Natural killer cell (primary cell): ENCODE results near the gene MARF1. TPM values are rescaled to one million over a fixed set of nuclear protein-coding genes. Genes with fewer than 3 reads are reported as not detected.
"Not testable (repeated sequence)": the region's sequence is repeated elsewhere in the genome, so short reads cannot be mapped to it uniquely, and the experiment has no call there.

Experiments
- ATAC-seq, 3 donors: fragments of 150-1000 bp in 2 of 3; fragments of 200-7000 bp in 1 of 3; cut with Tn5 transposase; 1 replicate in 1 of 3; 2 replicates in 2 of 3; pipeline ENCODE4 v1.10.0; 2021; ENCODE audit warnings: mild to moderate bottlenecking in 2 of 3, moderate library complexity in 2 of 3
- DNase-seq, 2 donors: peaks; one replicate each; pipeline versions ENCODE4 v3.0.0 to v3.0.0-alpha.2; 2013 to 2021; ENCODE audit warnings: mixed read lengths in 1 of 2
- H3K27ac ChIP-seq: one replicate; pipeline ENCODE4 v1.5.1; 2013; ENCODE audit warnings: mild to moderate bottlenecking, low read length
- H3K27me3 ChIP-seq: one replicate; pipeline ENCODE4 v1.6.1; 2013; ENCODE audit warnings: low read length; ENCODE audit not compliant: control insufficient read depth, insufficient read depth
- H3K36me3 ChIP-seq: one replicate; pipeline ENCODE4 v1.6.1; 2013; ENCODE audit warnings: low read length; ENCODE audit not compliant: control insufficient read depth, insufficient read depth
- H3K4me1 ChIP-seq: one replicate; pipeline ENCODE4 v1.6.1; 2013; ENCODE audit warnings: low read length; ENCODE audit not compliant: control insufficient read depth, insufficient read depth
- H3K4me3 ChIP-seq: one replicate; pipeline ENCODE4 v1.5.1; 2013; ENCODE audit warnings: low read length
- H3K9me3 ChIP-seq: one replicate; pipeline ENCODE4 v1.6.1; 2013; ENCODE audit warnings: low read length; ENCODE audit not compliant: control insufficient read depth, insufficient read depth
- H3K27ac Mint-ChIP-seq, 2 donors: one replicate each; pipeline ENCODE4 v1.8.0; 2022; ENCODE audit warnings: mild to moderate bottlenecking in 2 of 2, mixed read lengths in 2 of 2, moderate library complexity in 1 of 2
- H3K27me3 Mint-ChIP-seq, 2 donors: one replicate each; pipeline ENCODE4 v1.8.0; 2022; ENCODE audit warnings: low read depth in 2 of 2, mixed read lengths in 2 of 2
- H3K36me3 Mint-ChIP-seq: one replicate; pipeline ENCODE4 v1.8.0; 2022; ENCODE audit warnings: mixed read lengths
- H3K4me1 Mint-ChIP-seq, 2 donors: one replicate each; pipeline ENCODE4 v1.8.0; 2022; ENCODE audit warnings: mixed read lengths in 2 of 2
- H3K4me3 Mint-ChIP-seq: one replicate; pipeline ENCODE4 v1.8.0; 2022; ENCODE audit warnings: mild to moderate bottlenecking, moderate library complexity, mixed read lengths
- H3K9me3 Mint-ChIP-seq, 2 donors: one replicate each; pipeline ENCODE4 v1.8.0; 2022; ENCODE audit warnings: mixed read lengths in 2 of 2
- WGBS: methylation state at CpG from one replicate; pipeline ENCODE4 v1.1.7; 2013; ENCODE audit warnings: missing lambda C conversion rate; ENCODE audit not compliant: insufficient coverage; 5-methylcytosine and 5-hydroxymethylcytosine counted together
- intact Hi-C: fragments of 100-400 bp; cut with micrococcal nuclease; formaldehyde crosslinking; loops from one replicate; pipeline ENCODE4 v1.14.2; 2022
- total RNA-seq, 4 donors: library from RNA; stranded (reverse); fragments of 120-200 nt in 1 of 4; gene quantifications; one replicate each; pipeline versions ENCODE4 v1.2.3 to v1.2.4, GENCODE V29; 2013 to 2022
- TF ChIP-seq, protein P1 (sequence below): fragments of 200-600 bp; IDR thresholded peaks from one replicate; pipeline ENCODE4 v1.8.0; 2022; ENCODE audit warnings: antibody characterized with exemption

MARF1 gene
- total RNA-seq, 3 donors from 2014 or later (not counting 1 experiment from before 2014, with no cell fraction given), result 127 to 149 (median 140) TPM

DNA sequence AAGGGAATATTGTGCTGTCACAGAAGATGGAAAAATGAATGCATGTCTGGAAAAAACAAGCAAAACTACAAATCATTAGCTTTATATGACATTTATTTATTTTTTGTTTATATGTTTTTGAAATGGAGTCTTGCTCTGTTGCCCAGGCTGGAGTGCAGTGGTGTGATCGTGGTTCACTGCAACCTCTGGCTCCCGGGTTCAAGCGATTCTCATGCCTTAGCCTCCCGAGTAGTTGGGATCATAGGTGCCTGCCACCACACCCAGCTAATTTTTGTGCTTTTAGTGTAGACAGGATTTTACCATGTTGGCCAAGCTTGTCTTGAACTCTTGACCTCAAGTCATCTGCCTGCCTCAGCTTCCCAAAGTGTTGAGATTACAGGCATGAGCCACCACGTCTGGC lies 15.6 kb upstream of the MARF1 start:
- no peaks in the 10 kb centered on the region for H3K27me3 ChIP-seq
- peaks cover 6% of the 10 kb centered on the region for H3K36me3 ChIP-seq
- peak overlapping the region; percentile 78 to 89 for H3K27ac Mint-ChIP-seq
- intact Hi-C loops, result loop anchor here (2.0 kb wide), 1 partner anchor 16 kb away; the partner anchor contains the start of gene MARF1
- ATAC-seq (no peak), DNase-seq (no peak)
- H3K4me3 ChIP-seq, result no peak overlapping the region
- no peaks in the 10 kb centered on the region for H3K27me3 Mint-ChIP-seq
- H3K27ac ChIP-seq, result peak overlapping the region; percentile 72
- H3K4me3 Mint-ChIP-seq, result peak overlapping the region; percentile 72
- no peaks in the 10 kb centered on the region for H3K36me3 Mint-ChIP-seq
- H3K9me3 Mint-ChIP-seq, result no peaks in the 10 kb centered on the region
- H3K4me1 ChIP-seq, result peaks cover 27% of the 10 kb centered on the region
- H3K4me1 Mint-ChIP-seq, result peaks cover 40 to 55% of the 10 kb centered on the region in 2 donors
- 90% methylated on average over 5 of the region's 5 CpGs for WGBS
- no peaks in the 10 kb centered on the region for H3K9me3 ChIP-seq
- TF ChIP-seq, protein P1, sequence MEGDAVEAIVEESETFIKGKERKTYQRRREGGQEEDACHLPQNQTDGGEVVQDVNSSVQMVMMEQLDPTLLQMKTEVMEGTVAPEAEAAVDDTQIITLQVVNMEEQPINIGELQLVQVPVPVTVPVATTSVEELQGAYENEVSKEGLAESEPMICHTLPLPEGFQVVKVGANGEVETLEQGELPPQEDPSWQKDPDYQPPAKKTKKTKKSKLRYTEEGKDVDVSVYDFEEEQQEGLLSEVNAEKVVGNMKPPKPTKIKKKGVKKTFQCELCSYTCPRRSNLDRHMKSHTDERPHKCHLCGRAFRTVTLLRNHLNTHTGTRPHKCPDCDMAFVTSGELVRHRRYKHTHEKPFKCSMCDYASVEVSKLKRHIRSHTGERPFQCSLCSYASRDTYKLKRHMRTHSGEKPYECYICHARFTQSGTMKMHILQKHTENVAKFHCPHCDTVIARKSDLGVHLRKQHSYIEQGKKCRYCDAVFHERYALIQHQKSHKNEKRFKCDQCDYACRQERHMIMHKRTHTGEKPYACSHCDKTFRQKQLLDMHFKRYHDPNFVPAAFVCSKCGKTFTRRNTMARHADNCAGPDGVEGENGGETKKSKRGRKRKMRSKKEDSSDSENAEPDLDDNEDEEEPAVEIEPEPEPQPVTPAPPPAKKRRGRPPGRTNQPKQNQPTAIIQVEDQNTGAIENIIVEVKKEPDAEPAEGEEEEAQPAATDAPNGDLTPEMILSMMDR, result no peak

DNA sequence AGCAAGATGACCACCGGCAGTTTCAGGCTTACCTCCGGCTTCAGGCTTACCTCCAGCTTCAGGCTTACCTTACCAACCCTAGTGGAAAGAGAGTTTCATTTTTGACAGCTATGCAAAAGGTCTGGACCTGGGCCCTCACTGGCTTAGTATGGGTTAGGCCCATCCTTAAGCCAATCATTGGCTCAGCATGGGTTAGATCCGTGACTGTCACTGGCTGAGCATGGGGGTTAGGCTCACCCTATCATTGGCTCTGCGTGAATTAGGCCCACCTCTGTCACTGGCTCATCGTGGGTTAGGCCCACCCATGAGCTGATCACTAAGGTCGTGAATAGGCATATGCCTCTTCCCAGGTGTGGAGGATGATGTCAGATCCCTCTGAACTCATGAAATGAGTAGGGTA lies 15.2 kb upstream of the MARF1 start:
- 95% methylated on average over 5 of the region's 6 CpGs for WGBS
- DNase-seq (no peak), ATAC-seq (no peak)
- Histone ChIP-seq H3K9me3 (no peaks in the 10 kb centered on the region), H3K36me3 (peaks cover 10% of the 10 kb centered on the region), H3K4me3 (no peak overlapping the region), H3K27me3 (no peaks in the 10 kb centered on the region), H3K27ac (peak overlapping the region; percentile 72), H3K4me1 (peaks cover 27% of the 10 kb centered on the region)
- no peak overlapping the region for H3K4me3 Mint-ChIP-seq
- H3K9me3 Mint-ChIP-seq, result no peaks in the 10 kb centered on the region
- H3K27ac Mint-ChIP-seq, result peak overlapping the region; percentile 78 to 89
- intact Hi-C loops, result loop anchor here (2.0 kb wide), 1 partner anchor 15 kb away; the partner anchor contains the start of gene MARF1
- peaks cover 40 to 51% of the 10 kb centered on the region in 2 donors for H3K4me1 Mint-ChIP-seq
- H3K36me3 Mint-ChIP-seq, result no peaks in the 10 kb centered on the region
- TF ChIP-seq, protein P1, result no peak
- no peaks in the 10 kb centered on the region for H3K27me3 Mint-ChIP-seq

DNA sequence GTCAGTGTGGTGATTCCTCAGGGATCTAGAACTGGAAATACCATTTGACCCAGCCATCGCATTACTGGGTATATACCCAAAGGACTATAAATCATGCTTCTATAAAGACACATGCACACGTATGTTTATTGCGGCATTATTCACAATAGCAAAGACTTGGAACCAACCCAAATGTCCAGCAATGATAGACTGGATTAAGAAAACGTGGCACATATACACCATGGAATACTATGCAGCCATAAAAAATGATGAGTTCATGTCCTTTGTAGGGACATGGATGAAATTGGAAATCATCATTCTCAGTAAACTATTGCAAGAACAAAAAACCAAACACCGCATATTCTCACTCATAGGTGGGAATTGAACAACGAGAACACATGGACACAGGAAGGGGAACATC lies 12.6 kb upstream of the MARF1 start:
- ATAC-seq, H3K36me3 Mint-ChIP-seq, H3K36me3 ChIP-seq, H3K9me3 ChIP-seq, H3K27me3 ChIP-seq, H3K27ac Mint-ChIP-seq, H3K4me3 Mint-ChIP-seq, H3K4me3 ChIP-seq, H3K27ac ChIP-seq, intact Hi-C loops, DNase-seq, H3K9me3 Mint-ChIP-seq, H3K27me3 Mint-ChIP-seq: not testable (repeated sequence)
- peaks cover 41 to 43% of the 10 kb centered on the region in 2 donors for H3K4me1 Mint-ChIP-seq
- H3K4me1 ChIP-seq, result peaks cover 47% of the 10 kb centered on the region
- no CpG with 5 or more reads among the region's 6 CpGs for WGBS

DNA sequence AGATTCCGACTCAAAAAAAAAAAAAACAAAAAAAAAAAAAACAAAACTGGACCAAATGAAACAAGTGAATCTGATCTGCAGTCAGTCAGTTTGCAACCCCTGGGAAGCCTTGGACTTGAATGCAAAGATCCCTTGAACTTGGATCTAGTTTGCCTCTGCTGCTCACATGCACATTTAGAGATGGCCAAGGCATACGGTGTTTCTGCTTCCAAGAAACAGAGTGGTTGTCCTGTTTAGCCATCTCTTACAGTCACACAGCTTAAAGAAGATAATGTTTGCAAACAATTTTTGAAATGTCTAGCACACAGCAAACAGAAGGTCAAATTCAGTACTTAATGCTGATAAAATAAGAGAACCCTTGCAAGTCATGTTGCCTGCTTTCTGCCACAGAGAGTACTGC lies 11.6 kb upstream of the MARF1 start:
- intact Hi-C loops, result no loop called here
- Histone ChIP-seq H3K9me3 (no peaks in the 10 kb centered on the region), H3K27ac (no peak overlapping the region), H3K36me3 (peaks cover 8% of the 10 kb centered on the region), H3K4me1 (peaks cover 40% of the 10 kb centered on the region), H3K27me3 (no peaks in the 10 kb centered on the region), H3K4me3 (no peak overlapping the region)
- no peaks in the 10 kb centered on the region for H3K27me3 Mint-ChIP-seq
- no peak overlapping the region for H3K4me3 Mint-ChIP-seq
- no peak for DNase-seq
- 94% methylated on average over 2 of the region's 2 CpGs for WGBS
- H3K9me3 Mint-ChIP-seq, result no peaks in the 10 kb centered on the region
- H3K4me1 Mint-ChIP-seq, result peaks cover 42 to 44% of the 10 kb centered on the region in 2 donors
- TF ChIP-seq, protein P1, result no peak
- no peak for ATAC-seq
- H3K36me3 Mint-ChIP-seq, result no peaks in the 10 kb centered on the region
- no peak overlapping the region for H3K27ac Mint-ChIP-seq
